Colon (tissue), 2 donors: ENCODE measurements around the gene DCAF6.

Experiments
- FAIRE-seq: peaks from 2 replicates; lab custom pipeline; 2012; peaks lifted over from hg19 to GRCh38; lab: Jason Lieb, UNC
- donor health status: control.
- donor health status: control.

Gene DCAF6

DNA sequence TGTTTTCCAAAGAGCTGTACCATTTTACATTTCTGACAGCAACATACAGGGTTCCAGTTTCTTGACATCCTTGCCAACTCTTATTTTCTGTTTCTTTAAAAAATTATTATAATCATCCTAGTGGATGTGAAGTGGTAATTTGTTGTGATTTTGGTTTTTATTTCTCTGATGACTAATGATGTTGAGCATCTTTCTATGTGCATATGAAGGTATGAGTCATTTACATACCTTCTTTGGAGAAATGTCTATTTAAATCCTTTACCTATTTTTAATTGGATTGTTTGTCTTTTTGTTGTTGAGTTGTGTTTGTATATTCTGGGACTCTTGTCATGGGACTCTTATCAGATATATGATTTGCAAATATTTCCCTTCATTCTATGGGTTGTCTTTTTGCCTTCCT lies 21.2 kb downstream of the DCAF6 start:
- FAIRE-seq, result no peak

DNA sequence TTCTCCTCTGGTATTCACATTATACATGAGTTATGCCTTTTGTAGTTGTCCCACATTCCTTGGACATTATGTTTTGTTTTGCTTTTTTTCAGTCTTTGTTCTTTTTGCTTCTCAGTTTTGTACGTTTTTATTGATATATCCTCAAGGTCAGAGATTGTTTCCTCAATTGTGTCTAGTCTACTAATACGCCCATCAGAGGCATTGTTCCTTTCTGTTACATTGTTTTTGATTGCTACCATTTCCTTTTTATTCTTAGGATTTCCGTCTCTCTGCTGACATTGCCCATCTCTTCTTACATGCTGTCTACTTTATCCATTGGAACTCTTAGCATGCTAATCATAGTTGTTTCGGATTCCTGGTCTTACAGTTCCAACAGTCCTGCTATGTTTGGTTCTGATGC lies 28.2 kb downstream of the DCAF6 start:
- FAIRE-seq, result no peak

DNA sequence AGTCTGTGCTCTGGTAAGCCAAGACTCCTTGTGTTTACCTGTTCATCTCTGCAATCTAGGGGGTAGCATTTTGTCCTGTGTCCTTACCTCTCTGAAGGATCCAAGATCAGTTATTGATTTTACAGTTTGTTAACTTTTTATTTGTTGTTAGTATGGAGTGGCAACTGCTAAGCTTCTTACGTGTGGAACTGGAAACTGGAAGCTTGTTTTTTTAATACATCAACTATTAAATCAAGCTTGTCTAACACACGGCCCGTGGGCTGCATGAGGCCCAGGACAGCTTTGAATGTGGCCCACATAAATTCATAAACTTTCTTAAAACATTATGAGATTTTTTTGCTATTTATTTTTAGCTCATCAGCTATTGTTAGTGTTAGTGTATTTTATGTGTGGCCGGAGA lies 29.6 kb downstream of the DCAF6 start:
- no peak for FAIRE-seq

DNA sequence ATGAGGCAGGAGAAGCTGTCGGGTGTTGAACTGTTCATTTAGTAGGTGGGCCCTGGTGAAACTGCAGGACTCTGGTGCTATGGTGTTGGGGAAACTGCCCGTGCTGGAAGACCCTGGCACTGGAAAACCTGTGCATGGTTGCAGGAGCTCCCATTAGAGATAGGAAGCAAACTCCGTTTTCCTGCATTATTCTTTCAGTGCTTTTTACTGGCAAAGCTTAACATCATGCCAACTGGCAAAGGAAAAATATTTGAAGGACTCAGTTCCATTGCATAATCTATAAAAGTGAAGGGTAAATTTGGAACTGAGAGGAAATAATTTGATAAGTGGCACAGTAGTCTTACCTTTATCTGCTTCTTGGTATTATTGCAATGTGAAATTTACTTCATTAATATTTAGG lies 32.1 kb downstream of the DCAF6 start:
- FAIRE-seq, result no peak

DNA sequence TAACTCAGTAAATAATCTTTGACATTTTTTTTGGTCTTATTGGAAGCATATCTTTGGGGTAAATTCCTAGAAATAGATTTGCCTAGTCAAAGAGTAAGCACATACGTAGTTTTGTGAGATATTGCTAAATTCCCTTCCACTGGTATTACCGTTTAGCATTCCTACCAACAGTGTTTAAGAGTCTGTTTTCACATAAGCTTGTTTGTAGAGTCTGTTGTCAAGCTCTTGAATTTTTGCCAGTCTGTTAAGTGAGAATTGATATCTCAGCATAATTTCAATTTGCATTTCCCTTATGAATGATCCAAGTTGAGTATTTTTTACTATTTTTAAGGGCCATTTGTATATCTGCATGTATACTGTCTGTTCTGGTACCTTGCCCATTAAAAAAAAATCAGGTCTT lies 37.3 kb downstream of the DCAF6 start:
- FAIRE-seq, result no peak

DNA sequence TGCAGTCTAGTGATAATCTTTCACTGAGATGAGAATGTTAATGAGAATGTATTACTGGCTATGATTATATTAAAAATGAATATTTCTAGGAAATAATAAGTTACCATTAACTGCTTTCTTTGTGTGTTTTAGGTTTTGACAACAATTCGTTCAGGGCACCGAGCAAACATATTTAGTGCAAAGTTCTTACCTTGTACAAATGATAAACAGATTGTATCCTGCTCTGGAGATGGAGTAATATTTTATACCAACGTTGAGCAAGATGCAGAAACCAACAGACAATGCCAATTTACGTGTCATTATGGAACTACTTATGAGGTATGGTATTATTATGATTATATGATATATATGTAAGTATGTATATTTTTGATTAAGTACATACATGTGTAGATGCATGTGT lies 38.2 kb downstream of the DCAF6 start:
- no peak for FAIRE-seq

DNA sequence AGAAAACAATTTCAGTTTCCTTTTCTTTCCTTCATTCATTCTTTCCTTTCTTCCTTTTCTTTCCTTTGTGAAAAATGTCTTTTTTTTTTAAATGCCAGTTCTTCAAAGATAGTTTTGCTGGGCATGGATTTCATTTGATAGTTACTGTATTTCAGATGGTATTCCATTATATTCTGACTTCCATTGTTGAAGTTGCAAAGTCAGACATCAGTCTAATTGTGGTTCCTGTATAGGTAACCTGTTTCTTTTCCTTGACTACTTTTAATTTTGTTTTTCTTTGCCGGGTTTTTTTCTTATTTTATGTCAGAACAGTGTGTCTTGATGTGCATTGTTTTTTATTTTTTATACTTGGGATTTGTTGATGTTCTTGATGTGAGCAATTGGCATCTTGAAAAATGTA lies 40.8 kb downstream of the DCAF6 start:
- FAIRE-seq, result no peak

DNA sequence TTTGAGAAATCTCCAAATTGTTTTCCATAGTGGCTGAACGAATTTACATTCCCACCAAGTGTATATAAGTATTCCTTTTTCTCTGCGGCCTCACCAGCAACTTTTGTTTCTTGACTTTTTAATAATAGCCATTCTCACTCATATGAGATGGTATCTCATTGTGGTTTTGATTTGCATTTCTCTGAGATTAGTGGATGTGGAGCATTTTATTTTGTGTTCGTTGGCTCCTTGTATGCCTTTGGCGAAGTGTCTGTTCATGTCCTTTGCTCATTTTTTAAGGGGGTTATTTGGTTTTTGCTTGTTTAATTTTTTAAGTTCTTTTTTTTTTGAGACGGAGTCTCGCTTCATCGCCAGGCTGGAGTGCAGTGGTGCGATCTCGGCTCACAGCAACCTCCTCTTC lies 45.5 kb downstream of the DCAF6 start:
- no peak for FAIRE-seq

DNA sequence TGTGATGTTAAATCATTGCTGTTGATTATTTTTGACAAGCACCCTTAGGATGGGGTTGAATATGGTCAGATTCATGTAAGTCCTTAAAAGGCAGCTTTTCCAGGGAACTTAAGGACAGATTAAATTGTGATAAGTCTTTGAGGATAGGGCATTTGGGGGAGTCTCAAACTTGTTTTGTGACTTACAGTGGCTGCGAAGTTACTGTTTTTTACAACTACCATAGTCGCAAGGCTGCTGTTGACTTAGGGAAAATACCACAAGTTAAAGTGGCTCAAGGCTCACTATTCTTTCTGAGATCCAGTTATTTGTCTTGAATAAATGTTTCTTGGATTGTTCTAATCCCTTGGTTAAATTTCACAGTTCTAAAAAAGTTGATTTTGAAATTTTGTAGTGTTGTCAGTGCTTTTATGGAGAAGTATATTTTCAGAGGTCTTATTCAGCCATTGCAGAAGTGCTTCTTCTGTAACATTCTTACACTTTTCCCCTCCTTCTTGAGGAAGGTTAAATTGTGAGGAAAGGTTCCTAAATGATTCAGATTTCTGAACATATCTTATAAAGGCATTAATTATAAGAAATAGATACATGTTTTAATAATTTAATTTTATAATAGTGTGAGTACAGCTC lies 47.4 kb downstream of the DCAF6 start:
- no peak for FAIRE-seq

DNA sequence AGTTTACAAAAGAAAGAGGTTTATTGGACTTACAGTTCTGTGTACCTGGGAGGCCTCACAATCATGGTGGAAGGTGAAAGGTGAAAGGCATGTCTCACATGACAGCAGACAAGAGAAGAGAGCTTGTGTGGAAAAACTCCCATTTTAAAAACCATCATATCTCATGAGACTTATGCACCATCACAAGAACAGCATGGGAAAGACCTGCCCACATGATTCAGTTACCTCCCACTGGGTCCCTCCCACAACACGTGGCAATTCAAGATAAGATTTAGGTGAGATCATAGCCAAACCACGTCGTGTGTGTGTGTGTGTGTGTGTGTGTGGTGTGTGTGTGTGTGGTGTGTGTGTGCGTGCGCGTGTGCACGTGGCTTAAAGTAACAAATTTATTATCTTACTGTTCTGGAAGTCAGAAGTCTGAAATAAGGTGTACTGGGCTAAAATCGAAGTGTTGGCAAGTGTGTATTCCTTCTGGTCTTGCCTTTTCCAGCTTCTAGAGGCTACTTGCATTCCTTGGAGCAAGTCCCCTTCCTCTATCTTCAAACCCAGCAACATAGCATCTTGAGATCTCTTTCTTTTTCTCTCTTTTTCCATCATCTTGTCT lies 48.5 kb downstream of the DCAF6 start:
- no peak for FAIRE-seq

DNA sequence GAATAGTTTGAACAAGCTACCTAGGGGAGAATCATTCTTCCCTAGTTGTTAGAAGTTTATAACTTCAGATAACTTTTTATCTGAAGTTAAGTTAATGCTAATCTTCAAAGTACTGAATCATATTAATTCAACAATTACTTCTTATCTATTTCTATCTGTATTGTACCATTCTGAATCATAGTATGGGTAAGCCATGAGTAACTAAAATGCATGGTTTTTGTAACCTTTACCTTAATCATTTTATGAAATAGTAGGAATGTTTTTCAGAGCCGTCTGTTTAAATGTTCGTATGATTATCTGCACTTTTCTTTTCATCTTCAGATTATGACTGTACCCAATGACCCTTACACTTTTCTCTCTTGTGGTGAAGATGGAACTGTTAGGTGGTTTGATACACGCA lies 50.7 kb downstream of the DCAF6 start:
- FAIRE-seq, result no peak

DNA sequence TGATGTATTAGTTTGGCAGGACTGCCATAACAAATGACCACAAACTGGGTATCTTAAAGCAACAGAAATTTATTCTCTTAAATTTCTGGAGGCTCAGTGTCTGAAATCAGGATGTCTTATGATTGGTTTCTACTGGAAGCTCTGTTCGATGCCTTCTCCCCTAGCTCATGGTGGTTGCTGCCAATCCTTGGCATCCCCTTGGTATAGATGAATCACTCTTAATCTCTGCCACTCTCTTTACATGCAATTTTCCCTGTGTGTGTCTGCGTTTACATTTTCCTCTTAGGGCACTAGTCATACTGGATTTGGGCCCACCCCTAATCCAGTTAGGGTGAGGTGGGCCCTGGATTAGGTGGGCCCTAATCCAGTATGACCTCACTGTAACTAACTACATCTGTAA lies 55.1 kb downstream of the DCAF6 start:
- no peak for FAIRE-seq

DNA sequence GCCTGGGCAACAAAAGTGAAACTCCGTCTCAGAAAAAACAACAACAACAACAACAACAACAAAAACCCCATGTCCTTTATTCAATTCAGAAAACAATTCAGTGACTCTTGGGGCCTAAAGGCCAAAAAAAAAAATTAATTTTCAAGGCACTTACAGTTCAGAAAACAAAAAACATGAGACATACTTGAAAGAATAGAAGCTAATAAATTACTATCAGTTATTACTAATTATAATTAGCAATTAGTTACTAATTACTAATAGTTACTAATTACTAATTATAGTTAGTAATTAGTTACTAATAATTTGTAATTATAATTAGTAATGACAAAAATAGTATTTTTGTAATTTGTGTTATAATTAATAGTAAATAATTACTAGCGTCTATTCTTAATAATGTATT lies 57.2 kb downstream of the DCAF6 start:
- FAIRE-seq, result peak; percentile 85

DNA sequence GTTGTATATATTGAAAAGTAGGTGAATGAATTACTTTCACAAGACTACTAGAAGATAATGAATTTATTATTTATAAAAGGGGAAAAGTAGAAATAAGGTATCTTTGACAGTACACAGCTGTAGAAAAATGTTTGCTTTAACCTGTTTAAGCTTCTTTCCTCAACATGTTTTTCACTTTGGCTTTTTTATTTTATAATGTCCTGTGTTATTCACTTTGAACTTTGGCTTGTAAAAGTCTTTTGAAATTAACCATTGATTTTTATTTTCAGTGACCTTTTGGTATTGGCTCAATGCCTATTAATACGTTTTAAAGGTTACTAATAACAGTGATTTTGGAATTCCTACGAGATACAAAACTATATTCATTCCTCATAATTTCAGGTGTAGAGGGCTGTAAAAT lies 58.1 kb downstream of the DCAF6 start:
- no peak for FAIRE-seq

DNA sequence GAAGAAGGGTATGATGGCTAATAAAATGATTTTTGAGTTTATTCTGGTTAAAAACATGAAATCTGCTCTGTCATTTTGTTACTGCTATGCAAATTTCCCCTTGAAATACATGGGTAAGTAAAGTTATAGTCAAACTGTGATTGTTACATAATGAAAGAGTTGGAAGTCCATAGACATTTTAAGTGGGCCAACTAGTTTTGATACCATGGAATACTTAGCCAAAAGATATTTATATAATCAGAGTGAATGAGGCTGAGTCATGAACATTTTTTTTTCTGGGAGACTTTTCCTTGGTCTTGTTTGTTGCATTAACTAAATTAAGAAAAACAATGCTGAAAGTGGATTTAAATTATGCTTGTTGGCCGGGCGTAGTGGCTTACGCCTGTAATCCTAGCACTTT lies 58.6 kb downstream of the DCAF6 start:
- no peak for FAIRE-seq

DNA sequence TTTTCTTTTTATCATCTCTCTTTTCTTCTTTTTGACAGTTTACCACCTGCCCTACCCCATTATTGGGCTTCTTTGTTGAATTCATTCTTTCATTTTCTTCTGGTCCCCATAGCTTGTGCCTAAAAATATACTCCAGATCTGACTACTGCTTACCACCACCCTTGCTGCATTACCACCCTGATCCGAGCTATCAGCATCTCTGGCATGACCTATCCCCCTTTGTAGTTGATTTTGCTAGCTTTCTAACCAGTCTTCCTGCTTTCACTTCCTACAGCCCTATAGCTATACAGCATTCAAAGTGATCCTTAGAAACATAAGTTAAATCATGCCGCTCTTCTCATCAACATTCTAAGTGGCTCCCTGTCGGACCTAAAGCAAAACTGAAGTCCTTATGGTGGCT lies 59.8 kb downstream of the DCAF6 start:
- no peak for FAIRE-seq

DNA sequence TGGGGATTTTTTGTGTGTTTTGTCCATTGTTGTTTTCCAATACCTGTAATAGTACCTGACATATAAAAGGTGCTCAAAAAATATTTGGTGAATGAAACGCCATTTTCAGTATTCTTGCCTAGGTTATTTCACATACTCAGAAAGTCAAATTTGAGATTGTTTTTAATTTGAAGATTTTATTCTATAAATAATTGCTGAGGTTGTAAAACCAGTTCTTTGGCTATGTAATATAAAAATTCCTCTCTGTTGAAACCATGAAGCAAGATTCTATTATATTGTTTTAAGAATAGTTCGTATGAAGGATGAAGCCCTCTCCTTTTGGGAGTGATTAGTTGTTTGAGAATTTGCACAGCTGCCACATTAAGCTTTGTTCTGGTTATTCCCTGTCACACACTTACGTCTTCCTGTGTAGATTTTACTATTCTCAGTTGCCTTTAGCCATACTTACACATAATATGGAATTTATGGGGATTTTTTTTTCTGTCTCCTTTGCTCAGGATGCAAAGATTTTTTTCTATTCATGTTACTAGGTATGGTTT lies 60.6 kb downstream of the DCAF6 start:
- no peak for FAIRE-seq

DNA sequence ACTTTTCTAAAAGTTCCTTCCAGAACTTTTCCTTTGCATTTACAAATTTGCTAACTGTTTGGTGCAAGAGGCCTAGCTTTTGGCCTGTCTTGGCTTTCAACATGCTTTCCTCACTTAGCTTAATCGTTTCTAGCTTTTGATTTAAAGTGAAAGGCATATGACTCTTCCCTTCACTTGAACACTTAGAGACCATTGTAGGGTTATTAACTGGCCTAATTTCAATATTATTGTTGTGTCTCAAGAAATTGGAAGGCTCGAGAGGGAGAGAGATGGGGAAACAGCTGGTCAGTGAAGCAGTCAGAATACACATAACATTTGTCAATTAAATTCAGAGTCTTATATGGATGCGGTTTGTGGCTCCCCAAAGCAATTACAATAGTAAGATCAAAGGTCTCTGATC lies 63.4 kb downstream of the DCAF6 start:
- FAIRE-seq, result no peak

DNA sequence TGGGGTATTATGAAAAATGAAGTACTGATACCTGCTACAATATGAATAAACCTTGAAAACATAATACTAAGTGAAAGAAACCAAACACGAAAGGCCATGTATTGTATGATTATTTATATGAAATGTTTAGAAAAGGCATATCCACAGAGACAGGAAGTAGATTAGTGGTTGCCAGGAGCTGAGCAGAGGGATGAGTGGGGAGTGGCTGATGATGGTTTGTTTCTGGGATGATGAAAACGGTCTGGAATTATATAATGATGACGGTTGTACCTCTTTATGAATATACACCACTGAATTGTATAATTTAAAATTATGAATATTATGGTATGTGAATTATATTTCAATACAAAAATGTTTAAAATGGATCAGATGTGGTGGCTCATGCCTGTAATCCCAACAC lies 64.2 kb downstream of the DCAF6 start:
- no peak for FAIRE-seq

DNA sequence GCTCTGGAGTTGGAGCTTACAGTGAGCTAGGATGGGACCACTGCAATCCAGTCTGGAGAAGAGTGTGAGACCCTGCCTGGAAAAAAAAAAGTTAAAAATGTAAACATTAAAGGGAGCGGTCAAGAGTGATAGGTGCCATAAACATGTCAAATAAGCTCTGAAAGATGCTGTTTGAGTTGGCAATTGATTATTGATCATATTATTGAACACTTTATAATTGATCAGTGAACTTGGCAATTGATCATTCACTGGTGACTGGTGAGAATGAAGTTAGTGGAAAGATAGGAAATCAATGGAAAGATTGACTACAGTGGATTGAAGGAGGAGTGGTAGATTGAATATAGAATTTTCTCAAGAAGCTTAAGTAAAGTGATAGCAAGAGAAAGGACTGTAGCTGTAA lies 64.7 kb downstream of the DCAF6 start:
- FAIRE-seq, result no peak

DNA sequence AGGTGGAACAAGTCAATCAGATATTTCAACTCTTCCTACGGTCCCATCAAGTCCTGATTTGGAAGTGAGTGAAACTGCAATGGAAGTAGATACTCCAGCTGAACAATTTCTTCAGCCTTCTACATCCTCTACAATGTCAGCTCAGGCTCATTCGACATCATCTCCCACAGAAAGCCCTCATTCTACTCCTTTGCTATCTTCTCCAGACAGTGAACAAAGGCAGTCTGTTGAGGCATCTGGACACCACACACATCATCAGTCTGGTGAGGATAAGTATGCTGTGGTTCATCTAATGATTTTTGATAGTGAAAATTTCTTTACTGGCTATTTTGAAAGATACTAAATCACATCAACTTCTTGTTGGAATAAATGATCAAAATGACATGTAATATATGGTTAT lies 68.0 kb downstream of the DCAF6 start:
- FAIRE-seq, result no peak

DNA sequence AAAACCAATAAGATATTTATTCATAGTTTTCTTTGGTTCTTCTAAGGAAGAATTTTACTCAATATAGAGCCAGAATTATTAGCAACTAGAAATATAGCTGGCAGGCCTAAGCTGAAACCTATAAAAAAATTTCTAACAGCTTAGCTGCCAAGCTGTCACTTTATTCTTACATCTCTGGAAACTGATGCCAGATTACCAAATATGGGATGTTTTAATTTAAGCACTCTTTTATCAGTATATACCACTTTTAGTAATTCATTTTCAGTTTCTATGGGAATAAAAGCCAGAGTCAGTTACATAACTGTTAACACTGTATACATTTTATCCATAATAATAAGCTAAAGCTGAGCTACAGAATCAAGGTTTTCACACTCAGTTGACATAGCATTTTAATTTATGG lies 69.0 kb downstream of the DCAF6 start:
- FAIRE-seq, result no peak

DNA sequence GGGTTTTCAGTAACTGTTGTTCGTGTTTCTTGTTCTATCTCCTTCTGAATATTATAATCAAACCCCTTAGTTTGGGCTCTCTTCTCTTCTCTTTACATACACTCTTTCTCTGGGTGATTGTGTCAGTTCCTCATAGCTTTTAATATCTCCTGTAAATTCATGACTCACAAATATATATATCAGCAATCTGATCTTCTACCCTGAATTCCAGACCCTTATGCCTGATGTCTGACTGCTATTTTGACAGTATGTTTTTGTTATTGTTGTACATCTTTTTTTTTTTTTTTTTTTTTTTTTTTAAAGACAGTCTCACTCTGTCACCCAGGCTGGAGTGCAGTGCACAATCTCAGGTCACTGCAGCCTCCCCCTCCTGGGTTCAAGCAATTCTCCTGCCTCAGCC lies 71.2 kb downstream of the DCAF6 start:
- no peak for FAIRE-seq

DNA sequence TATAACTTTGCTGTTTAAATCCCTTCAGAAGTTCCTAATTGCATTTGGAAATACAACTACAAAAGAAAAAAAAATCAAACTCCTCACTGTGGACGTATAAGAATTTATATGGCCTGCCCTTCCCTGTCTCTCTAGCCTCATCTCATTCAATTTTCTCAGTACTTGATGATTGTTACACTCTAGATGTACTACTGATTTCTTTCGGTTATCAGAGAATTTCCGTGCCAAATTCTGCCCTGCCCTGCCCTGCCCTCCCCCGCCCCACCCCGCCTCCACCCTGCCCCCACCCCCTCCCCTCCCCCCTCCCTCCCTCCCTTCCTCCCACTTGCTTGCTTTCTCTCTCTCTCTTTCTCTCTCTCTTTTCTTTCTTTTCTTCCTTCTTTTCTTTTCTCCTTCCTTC lies 72.1 kb downstream of the DCAF6 start:
- no peak for FAIRE-seq
